HepG2 (cell line): ENCODE data around the gene CASR. TPM values are rescaled to one million over a fixed set of nuclear protein-coding genes. Genes with fewer than 3 reads are reported as not detected.

Experiments
- ATAC-seq: fragments of 200-7000 bp; cut with Tn5 transposase; 3 replicates; pipeline ENCODE4 v1.9.1; 2020; ENCODE audit warnings: mild to moderate bottlenecking, moderate library complexity
- BruUV-seq: library from RNA; stranded (reverse); fragments of 400-500 nt; replicated peaks from 2 replicates; lab custom pipeline; 2021; lab: Mats Ljungman, UMichigan
- CTCF ChIA-PET: fragments of 300-600 bp; formaldehyde crosslinking; extraction: SDS; loops from one replicate; lab custom pipeline; 2021; ENCODE audit warnings: low total read pairs, inconsistent platforms, low intra/inter-chr PET ratio; lab: Yijun Ruan, JAX
- POLR2A ChIA-PET: fragments of 350-600 bp; sonication (Branson Sonifier 250); formaldehyde crosslinking; loops from one replicate; lab custom pipeline; 2020; ENCODE audit warnings: antibody characterized with exemption, inconsistent platforms; lab: Yijun Ruan, JAX
- DNase-seq: peaks from one replicate; pipeline ENCODE4 v3.0.0-alpha.2; 2015; ENCODE audit warnings: low spot score
- FAIRE-seq: peaks from 3 replicates; lab custom pipeline; 2011; peaks lifted over from hg19 to GRCh38; lab: Jason Lieb, UNC
- H2AFZ ChIP-seq: one replicate; pipeline ENCODE4 v1.6.1; 2011; ENCODE audit warnings: low read length, inconsistent platforms
- H3K27ac ChIP-seq: fragments of 300-600 bp; 3 replicates; pipeline ENCODE4 v1.8.0; 2011; ENCODE audit warnings: mixed run types, mild to moderate bottlenecking, mixed read lengths, low read length, inconsistent platforms; ENCODE audit not compliant: insufficient read depth; ENCODE audit errors: extremely low read length
- H3K27me3 ChIP-seq, 2 experiments: fragments of 200-600 bp in 1 of 2; 2 replicates in 1 of 2; 3 replicates in 1 of 2; pipeline versions ENCODE4 v1.6.0 to v1.8.0; 2011; ENCODE audit warnings: low read length in 2 of 2, mild to moderate bottlenecking in 2 of 2, moderate library complexity in 2 of 2, inconsistent platforms in 1 of 2; ENCODE audit not compliant: insufficient read depth in 2 of 2, control insufficient read depth in 1 of 2
- H3K36me3 ChIP-seq, 2 experiments: fragments of 200-600 bp in 1 of 2; replicated peaks in 1 of 2; 2 replicates in 1 of 2; 3 replicates in 1 of 2; pipeline versions ENCODE4 v1.5.1 to v1.8.0; 2011; ENCODE audit warnings: low read length in 2 of 2, inconsistent platforms in 1 of 2; ENCODE audit not compliant: insufficient read depth in 2 of 2, control insufficient read depth in 1 of 2
- H3K4me1 ChIP-seq: 2 replicates; pipeline ENCODE4 v1.5.1; 2012; ENCODE audit warnings: low read length, inconsistent platforms; ENCODE audit not compliant: insufficient read depth
- H3K4me2 ChIP-seq: 2 replicates; pipeline ENCODE4 v1.6.0; 2011; ENCODE audit warnings: low read depth, low read length, inconsistent platforms
- H3K4me3 ChIP-seq, 3 experiments: fragments of 200-600 bp in 1 of 3; sonication (generic), shearing (Covaris generic) in 1 of 3; replicated peaks in 1 of 3; 2 replicates each; pipeline ENCODE4 v1.5.1; 2011 to 2016; ENCODE audit warnings: low read length in 3 of 3, inconsistent platforms in 2 of 3, low read depth in 2 of 3, mild to moderate bottlenecking in 2 of 3, control low read depth in 1 of 3, mixed read lengths in 1 of 3; ENCODE audit not compliant: insufficient read depth in 1 of 3
- H3K79me2 ChIP-seq: one replicate; pipeline ENCODE4 v1.6.1; 2011; ENCODE audit warnings: low read length, inconsistent platforms; ENCODE audit not compliant: insufficient read depth
- H3K9ac ChIP-seq: 2 replicates; pipeline ENCODE4 v1.6.0; 2011; ENCODE audit warnings: mild to moderate bottlenecking, low read depth, low read length, inconsistent platforms; ENCODE audit not compliant: insufficient read depth
- H3K9me3 ChIP-seq: 2 replicates; pipeline ENCODE4 v1.5.1; 2012; ENCODE audit warnings: mild to moderate bottlenecking, low read length
- H4K20me1 ChIP-seq: 2 replicates; pipeline ENCODE4 v1.6.0; 2011; ENCODE audit warnings: inconsistent platforms, mild to moderate bottlenecking, low read length, moderate library complexity; ENCODE audit not compliant: insufficient read depth
- ARNT ChIP-seq: fragments of 450-650 bp; IDR thresholded peaks from 2 replicates; pipeline ENCODE4 v1.6.1; 2017
- CC2D1A ChIP-seq: sonication (generic); formaldehyde crosslinking; IDR thresholded peaks from 2 replicates; pipeline ENCODE4 v1.8.1; 2023; ENCODE audit warnings: mild to moderate bottlenecking, missing genetic modification reagents
- HNRNPL ChIP-seq: fragments of 200-400 bp; formaldehyde crosslinking; IDR thresholded peaks from 2 replicates; pipeline ENCODE4 v1.6.1; 2017; ENCODE audit warnings: mild to moderate bottlenecking, low read depth, low read length
- KDM1A ChIP-seq: IDR thresholded peaks from 2 replicates; pipeline ENCODE4 v1.6.1; 2016; ENCODE audit warnings: missing compliant biosample characterization
- MAFG ChIP-seq: sonication (generic); formaldehyde crosslinking; IDR thresholded peaks from 2 replicates; pipeline ENCODE4 v1.5.1; 2020; ENCODE audit warnings: mild to moderate bottlenecking, missing genetic modification reagents
- MYC ChIP-seq: sonication (generic); formaldehyde crosslinking; IDR thresholded peaks from 2 replicates; pipeline ENCODE4 v1.9.0; 2021; ENCODE audit warnings: missing genetic modification reagents, borderline replicate concordance
- NR3C1 ChIP-seq: sonication (generic); formaldehyde crosslinking; IDR thresholded peaks from 2 replicates; pipeline ENCODE4 v1.4.0; 2020; ENCODE audit warnings: missing genetic modification reagents
- REL ChIP-seq: sonication (generic); formaldehyde crosslinking; conservative IDR thresholded peaks from 2 replicates; pipeline ENCODE4 v1.8.0; 2022; ENCODE audit warnings: mild to moderate bottlenecking, missing genetic modification reagents, moderate library complexity
- SIN3A ChIP-seq: IDR thresholded peaks from 2 replicates; pipeline ENCODE4 v1.6.1; 2011; ENCODE audit warnings: low read depth, mild to moderate bottlenecking, control low read depth, low read length, borderline replicate concordance
- SP2 ChIP-seq: sonication (generic); formaldehyde crosslinking; IDR thresholded peaks from 2 replicates; pipeline ENCODE4 v1.5.1; 2020; ENCODE audit warnings: mild to moderate bottlenecking, missing genetic modification reagents
- SRSF9 ChIP-seq: fragments of 200-400 bp; formaldehyde crosslinking; IDR thresholded peaks from 2 replicates; pipeline ENCODE4 v1.6.1; 2018; ENCODE audit warnings: borderline replicate concordance, mild to moderate bottlenecking, low read depth, low read length; ENCODE audit not compliant: insufficient read depth, poor library complexity, severe bottlenecking
- ZBTB3 ChIP-seq: sonication (generic); formaldehyde crosslinking; IDR thresholded peaks from 2 replicates; pipeline ENCODE4 v1.4.0; 2020; ENCODE audit warnings: low read depth, mild to moderate bottlenecking, moderate library complexity, missing genetic modification reagents, borderline replicate concordance
- ZBTB46 ChIP-seq: sonication (generic); formaldehyde crosslinking; IDR thresholded peaks from 2 replicates; pipeline ENCODE4 v1.4.0; 2020; ENCODE audit warnings: mild to moderate bottlenecking, missing genetic modification reagents, borderline replicate concordance
- WGBS: methylation state at CpG from one replicate; pipeline ENCODE4 v1.1.6; 2017; ENCODE audit warnings: low lambda C conversion rate; 5-methylcytosine and 5-hydroxymethylcytosine counted together
- in situ Hi-C: cut with HindIII; loops from 2 replicates; pipeline ENCODE4 v1.10.0; 2017; ENCODE audit warnings: low pct_unique_long_range_greater_than_20kb; ENCODE audit not compliant: extremely low pct_ligation_motif_present
- intact Hi-C: fragments of 100-400 bp; cut with micrococcal nuclease; formaldehyde crosslinking; loops from one replicate; pipeline ENCODE4 v1.10.0; 2022; ENCODE audit not compliant: unreplicated experiment
- polyA plus RNA-seq, 8 experiments: library from polyadenylated mRNA; depleted of rRNA in 3 of 8; stranded (reverse) in 7 of 8; unstranded in 1 of 8; fragments of >200 nt; fragmentation: Illumina TruSeq in 4 of 8; extraction: Trizol in 4 of 8; gene quantifications; 2 replicates each; pipeline versions ENCODE4 v1.2.1 to v1.2.3, GENCODE V29; 2011 to 2016; ENCODE audit warnings: low read depth in 4 of 8, missing spikeins in 1 of 8, mixed read lengths in 1 of 8; ENCODE audit not compliant: insufficient read depth in 1 of 8
- total RNA-seq, 5 experiments: library from RNA; depleted of rRNA; stranded (reverse); fragments of >200 nt; fragmentation: Illumina TruSeq; extraction: Trizol; gene quantifications; 2 replicates each; pipeline ENCODE4 v1.2.3, GENCODE V29; 2016; ENCODE audit warnings: low read depth in 1 of 5
- TF ChIP-seq, protein P1 (sequence below): sonication (generic); formaldehyde crosslinking; IDR thresholded peaks from 2 replicates; pipeline ENCODE4 v1.9.0; 2021; ENCODE audit warnings: missing genetic modification reagents, borderline replicate concordance
- TF ChIP-seq, protein P2 (sequence below): sonication (generic); formaldehyde crosslinking; IDR thresholded peaks from 2 replicates; pipeline ENCODE4 v1.9.0; 2022; ENCODE audit warnings: missing genetic modification reagents, mild to moderate bottlenecking, borderline replicate concordance
- TF ChIP-seq, protein P3 (sequence below): sonication (generic); formaldehyde crosslinking; IDR thresholded peaks from 2 replicates; pipeline ENCODE4 v1.5.0; 2020; ENCODE audit warnings: missing genetic modification reagents, mild to moderate bottlenecking, borderline replicate concordance

CASR gene
- total and polyA plus RNA-seq, 2 of the 13 experiments (the other 11 are each of a cell fraction or from before 2014, with no cell fraction given), result not detected

DNA sequence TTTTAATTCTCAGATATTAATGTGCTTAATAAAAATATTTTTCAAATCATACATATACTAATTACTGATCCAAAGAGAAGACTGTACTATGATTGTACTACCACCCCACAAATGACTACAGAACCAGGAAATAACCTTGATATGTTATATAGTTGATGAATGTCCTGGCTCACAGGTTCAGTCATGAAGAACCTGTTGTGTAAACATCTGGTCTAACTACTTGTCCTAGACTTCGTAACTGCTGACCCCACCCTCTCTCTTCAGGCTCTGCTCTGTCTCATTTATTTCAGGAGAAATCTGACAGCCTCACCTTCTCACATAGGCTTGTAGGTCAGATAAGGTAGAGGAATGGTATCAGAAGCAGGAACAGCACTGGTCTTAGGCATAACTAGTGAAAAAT, 126.9 kb downstream of the CASR start:
- 5% methylated on average over 1 of the region's 1 CpG for WGBS
- H3K4me1 ChIP-seq, result peaks cover 39% of the 10 kb centered on the region
- in situ Hi-C loops, result loop anchor here (5.0 kb wide), 1 partner anchor 47 kb away; no protein-coding TSS in a partner anchor
- no peak for TF ChIP-seq KDM1A (CRISPR knock-in tag)
- TF ChIP-seq, protein P1, sequence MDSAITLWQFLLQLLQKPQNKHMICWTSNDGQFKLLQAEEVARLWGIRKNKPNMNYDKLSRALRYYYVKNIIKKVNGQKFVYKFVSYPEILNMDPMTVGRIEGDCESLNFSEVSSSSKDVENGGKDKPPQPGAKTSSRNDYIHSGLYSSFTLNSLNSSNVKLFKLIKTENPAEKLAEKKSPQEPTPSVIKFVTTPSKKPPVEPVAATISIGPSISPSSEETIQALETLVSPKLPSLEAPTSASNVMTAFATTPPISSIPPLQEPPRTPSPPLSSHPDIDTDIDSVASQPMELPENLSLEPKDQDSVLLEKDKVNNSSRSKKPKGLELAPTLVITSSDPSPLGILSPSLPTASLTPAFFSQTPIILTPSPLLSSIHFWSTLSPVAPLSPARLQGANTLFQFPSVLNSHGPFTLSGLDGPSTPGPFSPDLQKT, result no peak
- TF ChIP-seq, protein P2, sequence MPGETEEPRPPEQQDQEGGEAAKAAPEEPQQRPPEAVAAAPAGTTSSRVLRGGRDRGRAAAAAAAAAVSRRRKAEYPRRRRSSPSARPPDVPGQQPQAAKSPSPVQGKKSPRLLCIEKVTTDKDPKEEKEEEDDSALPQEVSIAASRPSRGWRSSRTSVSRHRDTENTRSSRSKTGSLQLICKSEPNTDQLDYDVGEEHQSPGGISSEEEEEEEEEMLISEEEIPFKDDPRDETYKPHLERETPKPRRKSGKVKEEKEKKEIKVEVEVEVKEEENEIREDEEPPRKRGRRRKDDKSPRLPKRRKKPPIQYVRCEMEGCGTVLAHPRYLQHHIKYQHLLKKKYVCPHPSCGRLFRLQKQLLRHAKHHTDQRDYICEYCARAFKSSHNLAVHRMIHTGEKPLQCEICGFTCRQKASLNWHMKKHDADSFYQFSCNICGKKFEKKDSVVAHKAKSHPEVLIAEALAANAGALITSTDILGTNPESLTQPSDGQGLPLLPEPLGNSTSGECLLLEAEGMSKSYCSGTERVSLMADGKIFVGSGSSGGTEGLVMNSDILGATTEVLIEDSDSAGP (CRISPR knock-in tag), result no peak
- TF ChIP-seq ZBTB3 (CRISPR knock-in tag), result no peak
- TF ChIP-seq ARNT, result no peak
- TF ChIP-seq HNRNPL, result no peak
- TF ChIP-seq SRSF9, result no peak
- TF ChIP-seq, protein P3, sequence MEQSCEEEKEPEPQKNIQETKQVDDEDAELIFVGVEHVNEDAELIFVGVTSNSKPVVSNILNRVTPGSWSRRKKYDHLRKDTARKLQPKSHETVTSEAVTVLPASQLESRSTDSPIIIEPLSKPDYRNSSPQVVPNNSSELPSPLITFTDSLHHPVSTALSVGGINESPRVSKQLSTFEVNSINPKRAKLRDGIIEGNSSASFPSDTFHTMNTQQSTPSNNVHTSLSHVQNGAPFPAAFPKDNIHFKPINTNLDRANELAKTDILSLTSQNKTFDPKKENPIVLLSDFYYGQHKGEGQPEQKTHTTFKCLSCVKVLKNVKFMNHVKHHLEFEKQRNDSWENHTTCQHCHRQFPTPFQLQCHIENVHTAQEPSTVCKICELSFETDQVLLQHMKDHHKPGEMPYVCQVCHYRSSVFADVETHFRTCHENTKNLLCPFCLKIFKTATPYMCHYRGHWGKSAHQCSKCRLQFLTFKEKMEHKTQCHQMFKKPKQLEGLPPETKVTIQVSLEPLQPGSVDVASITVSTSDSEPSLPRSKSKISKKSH (CRISPR knock-in tag), result no peak
- no peak for TF ChIP-seq ZBTB46 (CRISPR knock-in tag)
- TF ChIP-seq MAFG (CRISPR knock-in tag), result no peak
- TF ChIP-seq CC2D1A (CRISPR knock-in tag), result no peak
- no peak for TF ChIP-seq SIN3A
- no peak for TF ChIP-seq MYC (CRISPR knock-in tag)
- TF ChIP-seq REL (CRISPR knock-in tag), result no peak
- no peak for TF ChIP-seq NR3C1 (CRISPR knock-in tag)
- TF ChIP-seq SP2, result no peak
- POLR2A ChIA-PET, result no interaction called here
- no peaks in the 10 kb centered on the region for H3K9me3 ChIP-seq
- H2AFZ ChIP-seq, result no peak overlapping the region
- H4K20me1 ChIP-seq, result no peaks in the 10 kb centered on the region
- no peak overlapping the region for H3K4me2 ChIP-seq
- H3K27ac ChIP-seq, result no peak overlapping the region
- no peak for FAIRE-seq
- H3K27me3 ChIP-seq, result no peaks in the 10 kb centered on the region
- no peak overlapping the region for H3K9ac ChIP-seq
- DNase-seq, result no peak
- H3K4me3 ChIP-seq, result no peak overlapping the region
- no peaks in the 10 kb centered on the region for H3K79me2 ChIP-seq
- intact Hi-C loops, result no loop called here
- no TSS peak for BruUV-seq
- CTCF ChIA-PET, result no interaction called here
- no peak for ATAC-seq
- H3K36me3 ChIP-seq, result no peaks in the 10 kb centered on the region
